SU-DHL-6 (cell line): ENCODE measurements around the gene HOXA11.

Experiments
- H2AFZ ChIP-seq: fragments of 200-600 bp; sonication (generic); 2 replicates; pipeline ENCODE4 v1.6.1; 2014; ENCODE audit warnings: low read depth, mild to moderate bottlenecking, moderate library complexity, mixed read lengths, antibody characterized with exemption, low read length; ENCODE audit not compliant: severe bottlenecking
- H3F3A ChIP-seq: fragments of 200-600 bp; shearing (Covaris generic); 2 replicates; pipeline ENCODE4 v1.6.0; 2016; ENCODE audit warnings: antibody characterized with exemption, mild to moderate bottlenecking; ENCODE audit not compliant: insufficient read depth
- H3K27ac ChIP-seq: fragments of 200-600 bp; sonication (generic); 2 replicates; pipeline ENCODE4 v1.5.1; 2016; ENCODE audit warnings: low read depth, mild to moderate bottlenecking, low read length, moderate library complexity, mixed read lengths
- H3K27me3 ChIP-seq: fragments of 200-600 bp; sonication (generic), shearing (Covaris generic); 2 replicates; pipeline ENCODE4 v1.6.0; 2014; ENCODE audit warnings: mild to moderate bottlenecking, low read length
- H3K36me3 ChIP-seq: fragments of 200-600 bp; sonication (generic); 2 replicates; pipeline ENCODE4 v1.6.1; 2014; ENCODE audit warnings: mild to moderate bottlenecking, low read length, mixed read lengths
- H3K4me2 ChIP-seq: fragments of 300-600, 200-600 bp; shearing (Covaris generic), sonication (generic); 2 replicates; pipeline ENCODE4 v1.6.0; 2014; ENCODE audit warnings: low read length, low read depth, mild to moderate bottlenecking; ENCODE audit not compliant: poor library complexity, severe bottlenecking
- H3K4me3 ChIP-seq: fragments of 200-600 bp; sonication (generic); 2 replicates; pipeline ENCODE4 v1.5.1; 2014; ENCODE audit warnings: antibody characterized with exemption, low read length, mild to moderate bottlenecking, mixed read lengths; ENCODE audit not compliant: insufficient read depth, poor library complexity, severe bottlenecking
- H3K79me2 ChIP-seq: fragments of 200-600 bp; sonication (generic); 2 replicates; pipeline ENCODE4 v1.6.1; 2014; ENCODE audit warnings: mild to moderate bottlenecking, low read length, moderate library complexity; ENCODE audit not compliant: insufficient read depth
- H3K9ac ChIP-seq: fragments of 200-600 bp; sonication (generic); 2 replicates; pipeline ENCODE4 v1.7.0; 2014; ENCODE audit warnings: mild to moderate bottlenecking, low read length
- H3K9me2 ChIP-seq: fragments of 200-600 bp; sonication (generic); replicated peaks from 2 replicates; pipeline ENCODE4 v1.6.1; 2014; ENCODE audit warnings: low read length; ENCODE audit not compliant: insufficient read depth
- H3K9me3 ChIP-seq: fragments of 200-600 bp; sonication (generic); 2 replicates; pipeline ENCODE4 v1.6.1; 2014; ENCODE audit warnings: low read length, mixed read lengths; ENCODE audit not compliant: insufficient read depth
- H4K20me1 ChIP-seq: fragments of 200-600 bp; sonication (generic); 2 replicates; pipeline ENCODE4 v1.6.1; 2014; ENCODE audit warnings: low read depth, mild to moderate bottlenecking, antibody characterized with exemption, low read length, moderate library complexity, mixed read lengths
- CTCF ChIP-seq: fragments of 200-600 bp; sonication (generic); IDR thresholded peaks from one replicate; pipeline ENCODE4 v1.5.1; 2017; ENCODE audit warnings: antibody characterized with exemption, mild to moderate bottlenecking, low read length, moderate library complexity; ENCODE audit not compliant: insufficient read depth, poor library complexity, severe bottlenecking
- EZH2phosphoT487 ChIP-seq: fragments of 200-600 bp; sonication (generic), shearing (Covaris generic); conservative IDR thresholded peaks from 2 replicates; pipeline ENCODE4 v1.6.1; 2018; ENCODE audit warnings: mild to moderate bottlenecking, antibody characterized with exemption, low read length, moderate library complexity, mixed read lengths

Gene HOXA11

GRCh38 chr7:27141137-27141922, 43.7 kb downstream of the HOXA11 start:
- H3K27me3 ChIP-seq = no peaks in the 10 kb centered on the region
- no peak overlapping the region for H3K4me2 ChIP-seq
- H3K79me2 ChIP-seq = no peaks in the 10 kb centered on the region
- no peaks in the 10 kb centered on the region for H4K20me1 ChIP-seq
- no peaks in the 10 kb centered on the region for H3K9me2 ChIP-seq
- no peaks in the 10 kb centered on the region for H3F3A ChIP-seq
- no peak for TF ChIP-seq EZH2phosphoT487
- no peak for TF ChIP-seq CTCF
- no peak overlapping the region for H3K27ac ChIP-seq
- no peak overlapping the region for H3K4me3 ChIP-seq
- H3K36me3 ChIP-seq = no peaks in the 10 kb centered on the region
- no peak overlapping the region for H3K9ac ChIP-seq
- H2AFZ ChIP-seq = no peak overlapping the region
- H3K9me3 ChIP-seq = no peaks in the 10 kb centered on the region

GRCh38 chr7:27140126-27140857, 44.7 kb downstream of the HOXA11 start:
- H3K27me3 ChIP-seq = no peaks in the 10 kb centered on the region
- H3K27ac ChIP-seq = no peak overlapping the region
- no peaks in the 10 kb centered on the region for H3K79me2 ChIP-seq
- no peak overlapping the region for H3K4me3 ChIP-seq
- H3K4me2 ChIP-seq = no peak overlapping the region
- H3K9ac ChIP-seq = no peak overlapping the region
- H3F3A ChIP-seq = no peaks in the 10 kb centered on the region
- no peaks in the 10 kb centered on the region for H4K20me1 ChIP-seq
- H3K9me3 ChIP-seq = no peaks in the 10 kb centered on the region
- no peaks in the 10 kb centered on the region for H3K36me3 ChIP-seq
- no peaks in the 10 kb centered on the region for H3K9me2 ChIP-seq
- TF ChIP-seq CTCF = no peak
- TF ChIP-seq EZH2phosphoT487 = no peak
- H2AFZ ChIP-seq = no peak overlapping the region

- H2AFZ ChIP-seq = no peak overlapping the region
- no peak overlapping the region for H3K27ac ChIP-seq
- no peaks in the 10 kb centered on the region for H4K20me1 ChIP-seq
- H3K36me3 ChIP-seq = no peaks in the 10 kb centered on the region
- no peak overlapping the region for H3K9ac ChIP-seq
- H3K27me3 ChIP-seq = no peaks in the 10 kb centered on the region
- H3K4me2 ChIP-seq = no peak overlapping the region
- no peaks in the 10 kb centered on the region for H3K9me3 ChIP-seq
- H3K4me3 ChIP-seq = no peak overlapping the region
- H3K79me2 ChIP-seq = no peaks in the 10 kb centered on the region
- no peaks in the 10 kb centered on the region for H3F3A ChIP-seq
- H3K9me2 ChIP-seq = no peaks in the 10 kb centered on the region
- TF ChIP-seq EZH2phosphoT487 (no peak), CTCF (no peak)
Observed at GRCh38 chr7:27139334-27140125, 45.5 kb downstream of the HOXA11 start.
